Omental fat pad (tissue), 4 donors: ENCODE measurements around the gene DUS1L. TPM values are rescaled to one million over a fixed set of nuclear protein-coding genes. Genes with fewer than 3 reads are reported as not detected.

Experiments
- ATAC-seq: fragments of 150-250 bp; one replicate; pipeline ENCODE4 v1.9.1; 2016; ENCODE audit warnings: mild to moderate bottlenecking, moderate library complexity; ENCODE audit not compliant: low FRiP score
- DNase-seq: peaks from one replicate; pipeline ENCODE4 v3.0.0-alpha.2; 2019; ENCODE audit warnings: low spot score
- CTCF ChIP-seq, 3 donors: fragments of 450-650 bp; IDR thresholded peaks; one replicate each; pipeline ENCODE4 v1.5.1; 2016 to 2017; ENCODE audit warnings: antibody characterized with exemption in 3 of 3, mild to moderate bottlenecking in 3 of 3, moderate library complexity in 2 of 3
- total RNA-seq, 4 donors: library from RNA; depleted of rRNA; stranded (reverse); fragments of >200 nt; gene quantifications; one replicate each; pipeline ENCODE4 v1.1.0, GENCODE V29; 2016

The DUS1L gene
- total RNA-seq, 4 donors from 2014 or later = 58.1 to 90.3 (median 85.7) TPM

- DNase-seq (no peak), ATAC-seq (no peak)
- TF ChIP-seq CTCF (IDR thresholded peaks at IDR 0.05) = no peak
These were observed 45.0 kb downstream of the DUS1L start for GRCh38 chr17:82020572-82021106.

GRCh38 chr17:82019690-82020571 lies 45.7 kb downstream of the DUS1L start:
- TF ChIP-seq CTCF (IDR thresholded peaks at IDR 0.05) = peak in 1 of 3 donors; percentile 16
- no peak for DNase-seq

GRCh38 chr17:82018989-82019689 lies 46.5 kb downstream of the DUS1L start:
- DNase-seq (no peak), ATAC-seq (no peak)
- TF ChIP-seq CTCF (IDR thresholded peaks at IDR 0.05) = no peak

More at GRCh38 chr17:82019690-82020571, 45.7 kb downstream of the DUS1L start:
- no peak for ATAC-seq

- no peak for TF ChIP-seq CTCF (IDR thresholded peaks at IDR 0.05)
- DNase-seq (no peak), ATAC-seq (no peak)
These were observed 47.2 kb downstream of the DUS1L start for GRCh38 chr17:82018152-82018988.

GRCh38 chr17:82017612-82018151 lies 47.9 kb downstream of the DUS1L start:
- TF ChIP-seq CTCF (IDR thresholded peaks at IDR 0.05) = no peak
- DNase-seq (no peak), ATAC-seq (no peak)

- no peak for TF ChIP-seq CTCF (IDR thresholded peaks at IDR 0.05)
- ATAC-seq (no peak), DNase-seq (no peak)
These were observed 48.6 kb downstream of the DUS1L start for GRCh38 chr17:82016875-82017459.
